SK-N-SH treated with all-trans-retinoic acid at 6 μM for 48 hours (cell line): ENCODE data around the gene ANAPC2.

Source experiments
- ATAC-seq: fragments of 200-7000 bp; cut with Tn5 transposase; 3 replicates; pipeline ENCODE4 v1.9.1; 2020; ENCODE audit warnings: mild to moderate bottlenecking, moderate library complexity
- BACH2 ChIP-seq: fragments of 250-450 bp; sonication (Bioruptor Pico); IDR thresholded peaks from 2 replicates; pipeline ENCODE4 v1.9.0; 2021; ENCODE audit warnings: mild to moderate bottlenecking, borderline replicate concordance
- CSDC2 ChIP-seq: fragments of 250-450 bp; sonication (Bioruptor Pico); IDR thresholded peaks from 2 replicates; pipeline ENCODE4 v1.5.0; 2020; ENCODE audit warnings: mild to moderate bottlenecking, moderate library complexity
- CSRNP3 ChIP-seq: fragments of 250-450 bp; sonication (Bioruptor Pico); IDR thresholded peaks from 2 replicates; pipeline ENCODE4 v1.5.1; 2021; ENCODE audit warnings: mild to moderate bottlenecking, moderate library complexity
- ESRRG ChIP-seq: fragments of 250-450 bp; sonication (Bioruptor Pico); IDR thresholded peaks from 2 replicates; pipeline ENCODE4 v1.6.1; 2021; ENCODE audit warnings: mild to moderate bottlenecking
- GLIS3 ChIP-seq: fragments of 250-450 bp; sonication (Bioruptor Pico); IDR thresholded peaks from 2 replicates; pipeline ENCODE4 v1.5.0; 2020; ENCODE audit warnings: mild to moderate bottlenecking, moderate library complexity
- ISL1 ChIP-seq: fragments of 250-450 bp; sonication (Bioruptor Pico); IDR thresholded peaks from 2 replicates; pipeline ENCODE4 v2.1.2; 2022; ENCODE audit warnings: mild to moderate bottlenecking, moderate library complexity
- OSR1 ChIP-seq: fragments of 250-450 bp; sonication (Bioruptor Pico); IDR thresholded peaks from 2 replicates; pipeline ENCODE4 v1.8.0; 2022; ENCODE audit warnings: moderate library complexity, mild to moderate bottlenecking, inconsistent platforms
- PATZ1 ChIP-seq: fragments of 250-450 bp; sonication (Bioruptor Pico); IDR thresholded peaks from 2 replicates; pipeline ENCODE4 v1.8.0; 2020; ENCODE audit warnings: mild to moderate bottlenecking, moderate library complexity, borderline replicate concordance
- POU6F1 ChIP-seq: fragments of 250-450 bp; sonication (Bioruptor Pico); IDR thresholded peaks from 2 replicates; pipeline ENCODE4 v1.8.0; 2021; ENCODE audit warnings: low read depth, mild to moderate bottlenecking, moderate library complexity, borderline replicate concordance
- RARB ChIP-seq: fragments of 250-450 bp; sonication (Bioruptor Pico); IDR thresholded peaks from 2 replicates; pipeline ENCODE4 v1.8.0; 2021; ENCODE audit warnings: mild to moderate bottlenecking, moderate library complexity
- SNAI2 ChIP-seq: fragments of 250-450 bp; sonication (Bioruptor Pico); IDR thresholded peaks from 2 replicates; pipeline ENCODE4 v1.5.0; 2020; ENCODE audit warnings: mild to moderate bottlenecking, moderate library complexity
- TCF4 ChIP-seq: fragments of 250-450 bp; sonication (Bioruptor Pico); IDR thresholded peaks from 2 replicates; pipeline ENCODE4 v1.8.0; 2021; ENCODE audit warnings: mild to moderate bottlenecking, moderate library complexity, borderline replicate concordance
- TSHZ2 ChIP-seq: fragments of 250-450 bp; sonication (Bioruptor Pico); IDR thresholded peaks from 2 replicates; pipeline ENCODE4 v1.5.0; 2020; ENCODE audit warnings: mild to moderate bottlenecking, moderate library complexity
- ZFP3 ChIP-seq: fragments of 250-450 bp; sonication (Bioruptor Pico); IDR thresholded peaks from 2 replicates; pipeline ENCODE4 v1.5.0; 2020; ENCODE audit warnings: mild to moderate bottlenecking, moderate library complexity
- ZFP30 ChIP-seq: fragments of 450-650 bp; formaldehyde crosslinking; IDR thresholded peaks from 2 replicates; pipeline ENCODE4 v1.5.0; 2022; ENCODE audit warnings: mild to moderate bottlenecking, moderate library complexity
- ZNF565 ChIP-seq: fragments of 450-650 bp; formaldehyde crosslinking; conservative IDR thresholded peaks from 2 replicates; pipeline ENCODE4 v1.5.0; 2020; ENCODE audit warnings: low read depth, mild to moderate bottlenecking, moderate library complexity
- ZNF70 ChIP-seq: fragments of 450-650 bp; formaldehyde crosslinking; IDR thresholded peaks from 2 replicates; pipeline ENCODE4 v1.5.0; 2020; ENCODE audit warnings: mild to moderate bottlenecking, moderate library complexity
- ZNF8 ChIP-seq: fragments of 450-650 bp; formaldehyde crosslinking; IDR thresholded peaks from 2 replicates; pipeline ENCODE4 v1.5.0; 2020; ENCODE audit warnings: mild to moderate bottlenecking, moderate library complexity

Gene ANAPC2

GRCh38 chr9:137223078-137223970 lies 35.0 kb upstream of the ANAPC2 start:
- ATAC-seq: peak; percentile 78
- TF ChIP-seq GLIS3 (CRISPR knock-in tag): 0 out of 2 replicates have a peak, but pooled peaks have one; percentile 19
- TF ChIP-seq ZFP3: no peak

GRCh38 chr9:137222190-137223077 lies 34.1 kb upstream of the ANAPC2 start, which contains the start of gene RNF208:
RNF208 (minus strand) TSS chr9:137222240; CDS start chr9:137221212, 1,028 bp downstream.
- peak; percentile 7 for ATAC-seq
- TF ChIP-seq ZNF8 (CRISPR knock-in tag) (no peak), CSDC2 (no peak), TSHZ2 (CRISPR knock-in tag) (no peak), PATZ1 (no peak), ESRRG (CRISPR knock-in tag) (no peak), BACH2 (CRISPR knock-in tag) (no peak), ZFP3 (no peak), POU6F1 (no peak), TCF4 (CRISPR knock-in tag) (no peak), ISL1 (no peak), ZFP30 (CRISPR knock-in tag) (no peak), ZNF70 (CRISPR knock-in tag) (no peak), ZNF565 (CRISPR knock-in tag) (no peak), CSRNP3 (CRISPR knock-in tag) (no peak), OSR1 (CRISPR knock-in tag) (no peak), GLIS3 (CRISPR knock-in tag) (no peak), SNAI2 (no peak)

- no peak for ATAC-seq
- TF ChIP-seq RARB: no peak
- TF ChIP-seq, all 23 proteins: peak for 0
Measured at GRCh38 chr9:137221506-137222111, 33.2 kb upstream of the ANAPC2 start.

GRCh38 chr9:137221095-137221505 lies 32.7 kb upstream of the ANAPC2 start:
- no peak for ATAC-seq
- TF ChIP-seq OSR1 (CRISPR knock-in tag) (no peak), ZNF565 (CRISPR knock-in tag) (no peak), PATZ1 (no peak), GLIS3 (CRISPR knock-in tag) (no peak), CSDC2 (no peak), POU6F1 (no peak), SNAI2 (no peak), ZFP30 (CRISPR knock-in tag) (no peak), CSRNP3 (CRISPR knock-in tag) (no peak), ESRRG (CRISPR knock-in tag) (no peak), BACH2 (CRISPR knock-in tag) (no peak), ZNF8 (CRISPR knock-in tag) (no peak), ISL1 (no peak)
